Fibroblast of pulmonary artery (primary cell): ENCODE measurements around the gene PUS1.

Source experiments
- DNase-seq: peaks from one replicate; pipeline ENCODE4 v3.0.0-alpha.2; 2010; ENCODE audit warnings: low read depth
- H3K4me3 ChIP-seq: replicated peaks from 2 replicates; pipeline ENCODE4 v1.5.1; 2011; ENCODE audit warnings: low read depth, mild to moderate bottlenecking, control low read depth, low read length, moderate library complexity
- CTCF ChIP-seq: IDR thresholded peaks from 2 replicates; pipeline ENCODE4 v1.5.1; 2011; ENCODE audit warnings: mild to moderate bottlenecking, control low read depth, low read length, inconsistent platforms; ENCODE audit errors: missing control alignments

PUS1 gene

DNA sequence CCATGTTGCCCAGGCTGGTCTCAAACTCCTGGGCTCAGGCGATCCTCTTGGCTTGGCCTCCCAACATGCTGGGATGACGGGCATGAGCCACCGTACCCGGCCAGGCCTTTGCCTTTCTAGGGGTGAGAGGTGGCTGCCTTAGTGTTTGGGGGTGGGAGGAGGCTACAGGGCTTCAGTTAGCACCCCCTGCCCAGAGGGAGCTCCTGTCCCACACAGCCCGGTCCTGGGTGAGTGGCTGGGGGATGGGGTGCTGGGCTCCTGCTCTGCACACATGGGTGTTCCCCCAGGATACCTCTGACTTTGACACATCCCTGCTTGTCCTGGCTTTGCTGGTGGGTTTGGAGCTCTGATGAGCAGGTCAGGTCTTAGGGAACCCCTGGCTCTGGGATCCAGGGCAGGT lies 24.7 kb upstream of the PUS1 start:
- no peak for DNase-seq
- TF ChIP-seq CTCF, result no peak

DNA sequence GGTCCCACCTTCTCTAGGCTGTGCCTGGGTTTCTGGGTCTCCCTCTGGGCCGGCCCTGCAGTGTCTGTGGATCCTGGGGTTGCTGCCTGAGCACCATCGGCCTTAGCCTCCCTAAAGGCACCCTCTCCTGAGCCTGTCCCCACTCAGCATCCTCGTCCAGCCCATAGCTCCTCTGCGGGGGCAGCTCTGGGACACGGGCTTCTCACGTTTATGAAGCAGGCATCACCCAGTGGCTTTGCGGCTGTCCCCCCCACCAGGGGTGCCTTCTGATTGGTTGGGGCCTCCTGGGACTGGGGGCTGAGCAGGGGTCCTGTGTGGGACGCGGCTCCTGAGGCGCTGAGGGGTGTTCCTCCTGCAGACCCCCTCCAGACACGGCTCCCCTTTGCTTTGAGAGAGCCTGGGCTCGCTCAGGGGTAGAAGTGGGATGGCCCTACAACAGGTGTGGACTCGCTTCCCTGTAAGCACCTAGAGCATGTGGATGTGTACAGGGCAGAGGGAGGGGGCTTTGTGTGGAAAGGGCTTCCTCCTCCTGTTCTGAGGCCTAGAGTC lies 23.9 kb upstream of the PUS1 start:
- TF ChIP-seq CTCF, result no peak
- no peak overlapping the region for H3K4me3 ChIP-seq
- DNase-seq, result no peak

More for the DNA sequence above, 24.7 kb upstream of the PUS1 start:
- H3K4me3 ChIP-seq, result no peak overlapping the region

DNA sequence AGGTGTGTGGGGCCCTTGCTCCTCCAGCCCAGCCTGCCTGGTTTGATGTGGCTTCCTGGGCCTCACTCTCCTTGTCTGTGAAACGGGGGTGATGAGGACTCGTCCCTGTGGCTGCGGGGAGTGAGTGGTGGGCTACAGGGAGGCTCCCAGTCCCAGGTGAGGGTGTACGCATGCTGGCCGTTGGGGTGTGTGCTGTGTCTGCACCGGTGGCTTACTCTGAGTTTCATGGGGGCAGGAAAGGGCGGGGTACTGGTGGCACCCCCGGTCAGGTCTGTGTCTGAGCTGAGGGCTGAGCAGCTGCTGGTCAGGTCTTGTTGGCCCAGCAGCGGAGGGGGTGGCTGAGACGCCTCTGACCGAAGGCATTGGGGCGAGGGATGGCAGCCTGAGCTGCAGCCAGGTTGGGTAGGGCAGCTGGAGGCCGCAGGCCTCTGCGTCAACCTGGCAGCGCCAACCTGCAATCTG lies 23.4 kb upstream of the PUS1 start:
- H3K4me3 ChIP-seq, result no peak overlapping the region

GRCh38 chr12:131907379-131908091 lies 21.5 kb upstream of the PUS1 start:
- no peak for DNase-seq
- no peak overlapping the region for H3K4me3 ChIP-seq
- no peak for TF ChIP-seq CTCF

More for the DNA sequence above, 23.4 kb upstream of the PUS1 start:
- TF ChIP-seq CTCF, result no peak
- DNase-seq, result no peak

GRCh38 chr12:131908092-131909080 lies 20.7 kb upstream of the PUS1 start:
- DNase-seq, result no peak
- no peak overlapping the region for H3K4me3 ChIP-seq
- TF ChIP-seq CTCF, result no peak

DNA sequence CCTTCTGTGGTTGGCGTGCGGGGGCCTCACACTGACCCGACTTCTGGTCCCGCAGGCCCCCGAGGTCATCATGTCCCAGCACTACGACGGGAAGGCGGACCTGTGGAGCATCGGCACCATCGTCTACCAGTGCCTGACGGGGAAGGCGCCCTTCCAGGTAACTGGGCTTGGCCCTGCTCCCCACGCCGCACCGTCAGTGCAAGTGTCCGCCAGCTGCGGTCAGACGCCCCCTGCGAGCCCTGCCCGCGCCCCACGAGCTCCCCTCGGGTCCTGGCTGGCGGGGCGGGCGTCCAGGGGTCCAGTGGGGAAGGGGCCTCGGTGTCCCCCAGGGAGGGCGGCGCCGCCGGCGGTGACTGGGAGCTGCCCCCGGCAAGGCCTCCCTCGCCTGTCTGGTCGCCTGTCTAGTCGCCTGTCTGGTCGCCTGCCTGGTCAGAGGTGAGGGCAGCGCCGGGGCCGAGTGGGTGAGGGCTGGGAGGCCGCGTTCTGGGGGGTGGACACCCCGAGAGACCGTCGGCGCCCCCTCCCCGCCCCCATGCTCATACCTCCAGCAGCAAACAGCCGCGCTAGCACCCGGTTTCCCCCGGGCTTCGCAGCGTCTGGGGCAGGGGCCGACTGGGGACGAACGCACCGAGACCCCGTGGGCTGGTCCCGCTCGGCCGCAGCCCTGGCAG lies 19.9 kb upstream of the PUS1 start:
- no peak for DNase-seq
- TF ChIP-seq CTCF, result no peak
- H3K4me3 ChIP-seq, result no peak overlapping the region
